ENCODE measurements around the gene FILIP1L. TPM values are rescaled to one million over a fixed set of nuclear protein-coding genes. Genes with fewer than 3 reads are reported as not detected.

The FILIP1L gene
- total and polyA plus RNA-seq, 2 of the 8 experiments (the other 6 are each of a cell fraction or from before 2014, with no cell fraction given): 0.06 to 0.09 TPM

GRCh38 chr3:99919694-99920093 lies 194.6 kb downstream of the FILIP1L start (continued):
- TF ChIP-seq, protein P1, sequence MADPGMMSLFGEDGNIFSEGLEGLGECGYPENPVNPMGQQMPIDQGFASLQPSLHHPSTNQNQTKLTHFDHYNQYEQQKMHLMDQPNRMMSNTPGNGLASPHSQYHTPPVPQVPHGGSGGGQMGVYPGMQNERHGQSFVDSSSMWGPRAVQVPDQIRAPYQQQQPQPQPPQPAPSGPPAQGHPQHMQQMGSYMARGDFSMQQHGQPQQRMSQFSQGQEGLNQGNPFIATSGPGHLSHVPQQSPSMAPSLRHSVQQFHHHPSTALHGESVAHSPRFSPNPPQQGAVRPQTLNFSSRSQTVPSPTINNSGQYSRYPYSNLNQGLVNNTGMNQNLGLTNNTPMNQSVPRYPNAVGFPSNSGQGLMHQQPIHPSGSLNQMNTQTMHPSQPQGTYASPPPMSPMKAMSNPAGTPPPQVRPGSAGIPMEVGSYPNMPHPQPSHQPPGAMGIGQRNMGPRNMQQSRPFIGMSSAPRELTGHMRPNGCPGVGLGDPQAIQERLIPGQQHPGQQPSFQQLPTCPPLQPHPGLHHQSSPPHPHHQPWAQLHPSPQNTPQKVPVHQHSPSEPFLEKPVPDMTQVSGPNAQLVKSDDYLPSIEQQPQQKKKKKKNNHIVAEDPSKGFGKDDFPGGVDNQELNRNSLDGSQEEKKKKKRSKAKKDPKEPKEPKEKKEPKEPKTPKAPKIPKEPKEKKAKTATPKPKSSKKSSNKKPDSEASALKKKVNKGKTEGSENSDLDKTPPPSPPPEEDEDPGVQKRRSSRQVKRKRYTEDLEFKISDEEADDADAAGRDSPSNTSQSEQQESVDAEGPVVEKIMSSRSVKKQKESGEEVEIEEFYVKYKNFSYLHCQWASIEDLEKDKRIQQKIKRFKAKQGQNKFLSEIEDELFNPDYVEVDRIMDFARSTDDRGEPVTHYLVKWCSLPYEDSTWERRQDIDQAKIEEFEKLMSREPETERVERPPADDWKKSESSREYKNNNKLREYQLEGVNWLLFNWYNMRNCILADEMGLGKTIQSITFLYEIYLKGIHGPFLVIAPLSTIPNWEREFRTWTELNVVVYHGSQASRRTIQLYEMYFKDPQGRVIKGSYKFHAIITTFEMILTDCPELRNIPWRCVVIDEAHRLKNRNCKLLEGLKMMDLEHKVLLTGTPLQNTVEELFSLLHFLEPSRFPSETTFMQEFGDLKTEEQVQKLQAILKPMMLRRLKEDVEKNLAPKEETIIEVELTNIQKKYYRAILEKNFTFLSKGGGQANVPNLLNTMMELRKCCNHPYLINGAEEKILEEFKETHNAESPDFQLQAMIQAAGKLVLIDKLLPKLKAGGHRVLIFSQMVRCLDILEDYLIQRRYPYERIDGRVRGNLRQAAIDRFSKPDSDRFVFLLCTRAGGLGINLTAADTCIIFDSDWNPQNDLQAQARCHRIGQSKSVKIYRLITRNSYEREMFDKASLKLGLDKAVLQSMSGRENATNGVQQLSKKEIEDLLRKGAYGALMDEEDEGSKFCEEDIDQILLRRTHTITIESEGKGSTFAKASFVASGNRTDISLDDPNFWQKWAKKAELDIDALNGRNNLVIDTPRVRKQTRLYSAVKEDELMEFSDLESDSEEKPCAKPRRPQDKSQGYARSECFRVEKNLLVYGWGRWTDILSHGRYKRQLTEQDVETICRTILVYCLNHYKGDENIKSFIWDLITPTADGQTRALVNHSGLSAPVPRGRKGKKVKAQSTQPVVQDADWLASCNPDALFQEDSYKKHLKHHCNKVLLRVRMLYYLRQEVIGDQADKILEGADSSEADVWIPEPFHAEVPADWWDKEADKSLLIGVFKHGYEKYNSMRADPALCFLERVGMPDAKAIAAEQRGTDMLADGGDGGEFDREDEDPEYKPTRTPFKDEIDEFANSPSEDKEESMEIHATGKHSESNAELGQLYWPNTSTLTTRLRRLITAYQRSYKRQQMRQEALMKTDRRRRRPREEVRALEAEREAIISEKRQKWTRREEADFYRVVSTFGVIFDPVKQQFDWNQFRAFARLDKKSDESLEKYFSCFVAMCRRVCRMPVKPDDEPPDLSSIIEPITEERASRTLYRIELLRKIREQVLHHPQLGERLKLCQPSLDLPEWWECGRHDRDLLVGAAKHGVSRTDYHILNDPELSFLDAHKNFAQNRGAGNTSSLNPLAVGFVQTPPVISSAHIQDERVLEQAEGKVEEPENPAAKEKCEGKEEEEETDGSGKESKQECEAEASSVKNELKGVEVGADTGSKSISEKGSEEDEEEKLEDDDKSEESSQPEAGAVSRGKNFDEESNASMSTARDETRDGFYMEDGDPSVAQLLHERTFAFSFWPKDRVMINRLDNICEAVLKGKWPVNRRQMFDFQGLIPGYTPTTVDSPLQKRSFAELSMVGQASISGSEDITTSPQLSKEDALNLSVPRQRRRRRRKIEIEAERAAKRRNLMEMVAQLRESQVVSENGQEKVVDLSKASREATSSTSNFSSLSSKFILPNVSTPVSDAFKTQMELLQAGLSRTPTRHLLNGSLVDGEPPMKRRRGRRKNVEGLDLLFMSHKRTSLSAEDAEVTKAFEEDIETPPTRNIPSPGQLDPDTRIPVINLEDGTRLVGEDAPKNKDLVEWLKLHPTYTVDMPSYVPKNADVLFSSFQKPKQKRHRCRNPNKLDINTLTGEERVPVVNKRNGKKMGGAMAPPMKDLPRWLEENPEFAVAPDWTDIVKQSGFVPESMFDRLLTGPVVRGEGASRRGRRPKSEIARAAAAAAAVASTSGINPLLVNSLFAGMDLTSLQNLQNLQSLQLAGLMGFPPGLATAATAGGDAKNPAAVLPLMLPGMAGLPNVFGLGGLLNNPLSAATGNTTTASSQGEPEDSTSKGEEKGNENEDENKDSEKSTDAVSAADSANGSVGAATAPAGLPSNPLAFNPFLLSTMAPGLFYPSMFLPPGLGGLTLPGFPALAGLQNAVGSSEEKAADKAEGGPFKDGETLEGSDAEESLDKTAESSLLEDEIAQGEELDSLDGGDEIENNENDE (IDR thresholded peaks at IDR 0.05; ENCODE audit: insufficient replicate concordance, low read length): no peak
- TF ChIP-seq SIRT6 (IDR thresholded peaks at IDR 0.05; ENCODE audit: low read length): no peak
- TF ChIP-seq BCL11A (IDR thresholded peaks at IDR 0.05; ENCODE audit: low read depth in 2 of 2, low read length in 2 of 2): no peak
- no peak for TF ChIP-seq RAD21 (IDR thresholded peaks at IDR 0.05 in 1 of 2, conservative IDR thresholded peaks at IDR 0.05 in 1 of 2; ENCODE audit: low read depth in 2 of 2, low read length in 2 of 2)
- TF ChIP-seq KDM1A (IDR thresholded peaks at IDR 0.05; ENCODE audit: borderline replicate concordance, low read length): no peak
- TF ChIP-seq ASH2L (IDR thresholded peaks at IDR 0.05; ENCODE audit: low read length): no peak
- TF ChIP-seq SAP30 (IDR thresholded peaks at IDR 0.05; ENCODE audit: insufficient read depth, insufficient replicate concordance, low read length): no peak
- TF ChIP-seq HDAC2 (IDR thresholded peaks at IDR 0.05; ENCODE audit: borderline replicate concordance in 1 of 2, low read depth in 2 of 2, low read length in 2 of 2): no peak
- no peak for TF ChIP-seq NANOG (IDR thresholded peaks at IDR 0.05; ENCODE audit: insufficient read depth, low read depth, low read length, poor library complexity, severe bottlenecking)
- TF ChIP-seq, protein P2, sequence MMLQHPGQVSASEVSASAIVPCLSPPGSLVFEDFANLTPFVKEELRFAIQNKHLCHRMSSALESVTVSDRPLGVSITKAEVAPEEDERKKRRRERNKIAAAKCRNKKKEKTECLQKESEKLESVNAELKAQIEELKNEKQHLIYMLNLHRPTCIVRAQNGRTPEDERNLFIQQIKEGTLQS (IDR thresholded peaks at IDR 0.05; ENCODE audit: insufficient read depth, low read depth, low read length): no peak

Data from H1 (cell line).